Rectal smooth muscle tissue (tissue), 1 donor: Measurements from ENCODE around the gene RAPGEF3.

ENCODE experiments used
- H3K27ac ChIP-seq: one replicate; pipeline ENCODE4 v1.7.0; 2013; ENCODE audit warnings: low read depth, low read length, inconsistent platforms
- H3K27me3 ChIP-seq: one replicate; pipeline ENCODE4 v1.7.0; 2013; ENCODE audit warnings: low read length; ENCODE audit not compliant: control insufficient read depth, insufficient read depth
- H3K36me3 ChIP-seq: one replicate; pipeline ENCODE4 v1.7.0; 2013; ENCODE audit warnings: low read length; ENCODE audit not compliant: control insufficient read depth, insufficient read depth
- H3K4me1 ChIP-seq: one replicate; pipeline ENCODE4 v1.7.0; 2013; ENCODE audit warnings: low read length; ENCODE audit not compliant: control insufficient read depth, insufficient read depth
- H3K4me3 ChIP-seq: one replicate; pipeline ENCODE4 v1.7.0; 2013; ENCODE audit warnings: low read length
- H3K9ac ChIP-seq: one replicate; pipeline ENCODE4 v1.7.0; 2013; ENCODE audit warnings: low read length

RAPGEF3 gene

GRCh38 chr12:47698055-47698454 is 60.6 kb downstream of the RAPGEF3 start:
- no peak overlapping the region for H3K27ac ChIP-seq
- H3K27me3 ChIP-seq = no peaks in the 10 kb centered on the region
- H3K9ac ChIP-seq = no peak overlapping the region
- H3K36me3 ChIP-seq = peaks cover 5% of the 10 kb centered on the region
- no peaks in the 10 kb centered on the region for H3K4me1 ChIP-seq
- H3K4me3 ChIP-seq = no peak overlapping the region

DNA sequence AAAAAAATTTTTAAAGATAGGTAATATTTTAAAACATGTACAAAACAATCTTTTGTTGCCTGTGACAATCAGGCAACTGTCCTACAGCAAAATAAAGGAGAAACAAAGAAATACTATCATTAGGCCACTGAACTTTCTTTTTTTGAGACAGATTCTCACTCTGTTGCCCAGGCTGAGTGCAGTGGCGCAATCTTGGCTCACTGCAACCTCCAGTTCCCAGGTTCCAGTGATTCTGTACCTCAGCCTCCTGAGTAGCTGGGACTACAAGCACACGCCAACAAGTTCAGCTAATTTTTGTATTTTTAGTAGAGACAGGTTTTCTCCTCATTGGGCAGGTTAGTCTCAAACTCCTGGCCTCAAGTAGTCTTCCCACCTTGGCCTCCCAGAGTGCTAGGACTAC is 69.5 kb downstream of the RAPGEF3 start:
- peaks cover 4% of the 10 kb centered on the region for H3K36me3 ChIP-seq
- no peak overlapping the region for H3K9ac ChIP-seq
- H3K27ac ChIP-seq = no peak overlapping the region

GRCh38 chr12:47687636-47688035 is 71.0 kb downstream of the RAPGEF3 start:
- no peaks in the 10 kb centered on the region for H3K4me1 ChIP-seq

More for the DNA sequence above, 69.5 kb downstream of the RAPGEF3 start:
- no peak overlapping the region for H3K4me3 ChIP-seq
- H3K27me3 ChIP-seq = no peaks in the 10 kb centered on the region
- no peaks in the 10 kb centered on the region for H3K4me1 ChIP-seq

DNA sequence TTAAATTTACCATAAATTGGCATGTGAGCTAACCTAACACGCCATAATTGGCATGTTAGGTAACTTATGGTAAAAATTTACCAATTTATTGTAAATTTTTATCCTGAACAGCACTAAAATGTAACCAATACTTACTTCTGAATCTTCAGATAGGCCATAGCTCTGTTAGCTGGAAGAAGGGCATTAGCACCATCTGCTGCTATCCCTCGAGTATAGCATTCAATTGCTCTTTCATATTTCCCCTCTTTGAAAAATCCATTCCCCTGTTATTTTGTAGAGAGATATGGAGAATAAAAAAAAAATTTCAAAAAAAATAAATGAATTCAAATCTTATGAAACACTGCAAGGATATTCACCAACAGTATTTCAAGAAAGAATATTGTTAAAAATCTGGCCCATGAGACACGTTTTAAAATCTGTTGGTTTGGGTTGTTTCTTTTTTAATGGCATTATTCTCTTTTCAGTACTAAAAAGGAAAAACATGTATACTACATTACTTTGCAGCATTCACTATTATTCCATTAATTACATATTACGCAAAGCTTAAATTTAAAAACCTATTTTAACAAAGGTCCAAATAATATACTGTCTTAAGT is 71.9 kb downstream of the RAPGEF3 start:
- H3K36me3 ChIP-seq = peaks cover 4% of the 10 kb centered on the region
- H3K4me1 ChIP-seq = no peaks in the 10 kb centered on the region
- no peak overlapping the region for H3K4me3 ChIP-seq
- H3K27ac ChIP-seq = no peak overlapping the region
- H3K27me3 ChIP-seq = no peaks in the 10 kb centered on the region
- no peak overlapping the region for H3K9ac ChIP-seq

More at GRCh38 chr12:47687636-47688035, 71.0 kb downstream of the RAPGEF3 start:
- H3K36me3 ChIP-seq = peaks cover 4% of the 10 kb centered on the region
- H3K9ac ChIP-seq = no peak overlapping the region
- H3K4me3 ChIP-seq = no peak overlapping the region
- H3K27ac ChIP-seq = no peak overlapping the region
- H3K27me3 ChIP-seq = no peaks in the 10 kb centered on the region
